IMR-90 (cell line): ENCODE measurements around the gene GPR183. TPM values are rescaled to one million over a fixed set of nuclear protein-coding genes. Genes with fewer than 3 reads are reported as not detected.

Experiments used
- ATAC-seq: fragments of 200-7000 bp; cut with Tn5 transposase; 2 replicates; pipeline ENCODE4 v1.9.1; 2020; ENCODE audit warnings: low read depth, mild to moderate bottlenecking, moderate library complexity
- BruUV-seq: library from RNA; stranded (reverse); fragments of 400-500 nt; replicated peaks from 2 replicates; lab custom pipeline; 2021; lab: Mats Ljungman, UMichigan
- CTCF ChIA-PET: fragments of 300-600 bp; formaldehyde crosslinking; extraction: SDS; loops from one replicate; lab custom pipeline; 2021; ENCODE audit warnings: antibody characterized with exemption; lab: Yijun Ruan, JAX
- POLR2A ChIA-PET: fragments of 300-600 bp; sonication (Branson Sonifier 250); formaldehyde crosslinking; loops from one replicate; lab custom pipeline; 2022; ENCODE audit warnings: antibody characterized with exemption; ENCODE audit not compliant: unreplicated experiment; lab: Charles Lee
- DNase-seq: peaks from one replicate; pipeline ENCODE4 v3.0.0; 2013
- H2AFZ ChIP-seq: replicated peaks from 2 replicates; pipeline ENCODE3; 2013; ENCODE audit warnings: low read length, mild to moderate bottlenecking; ENCODE audit not compliant: poor library complexity
- H2AK5ac ChIP-seq: 2 replicates; pipeline ENCODE4 v1.6.1; 2013; ENCODE audit warnings: low read depth, low read length, inconsistent platforms
- H2AK9ac ChIP-seq: replicated peaks from 2 replicates; pipeline ENCODE3; 2013; ENCODE audit warnings: mild to moderate bottlenecking, low read depth, low read length, moderate library complexity; ENCODE audit not compliant: poor library complexity
- H2BK120ac ChIP-seq: 2 replicates; pipeline ENCODE4 v1.6.1; 2013; ENCODE audit warnings: low read depth, low read length, inconsistent platforms
- H2BK15ac ChIP-seq: 3 replicates; pipeline ENCODE4 v1.6.1; 2013; ENCODE audit warnings: low read depth, low read length, inconsistent platforms
- H2BK20ac ChIP-seq: 2 replicates; pipeline ENCODE4 v1.6.1; 2013; ENCODE audit warnings: low read depth, mild to moderate bottlenecking, inconsistent platforms, low read length, moderate library complexity
- H2BK5ac ChIP-seq: 2 replicates; pipeline ENCODE4 v1.6.1; 2013; ENCODE audit warnings: mild to moderate bottlenecking, low read depth, low read length, inconsistent platforms; ENCODE audit not compliant: poor library complexity, severe bottlenecking
- H3K14ac ChIP-seq: replicated peaks from 2 replicates; pipeline ENCODE4 v1.6.1; 2013; ENCODE audit warnings: low read depth, low read length, inconsistent platforms
- H3K18ac ChIP-seq: 2 replicates; pipeline ENCODE4 v1.6.1; 2013; ENCODE audit warnings: low read depth, low read length, control low read depth
- H3K23ac ChIP-seq: 2 replicates; pipeline ENCODE4 v1.6.1; 2013; ENCODE audit warnings: low read depth, low read length, inconsistent platforms
- H3K27ac ChIP-seq: 2 replicates; pipeline ENCODE4 v1.5.1; 2013; ENCODE audit warnings: mild to moderate bottlenecking, control low read depth, low read length; ENCODE audit not compliant: insufficient read depth
- H3K27me3 ChIP-seq: 2 replicates; pipeline ENCODE4 v1.6.1; 2013; ENCODE audit warnings: low read length; ENCODE audit not compliant: control insufficient read depth, insufficient read depth
- H3K36me3 ChIP-seq: 2 replicates; pipeline ENCODE4 v1.6.1; 2013; ENCODE audit warnings: low read length, mixed read lengths; ENCODE audit not compliant: control insufficient read depth, insufficient read depth
- H3K4ac ChIP-seq: 2 replicates; pipeline ENCODE4 v1.6.1; 2013; ENCODE audit warnings: low read depth, low read length, inconsistent platforms
- H3K4me1 ChIP-seq: 2 replicates; pipeline ENCODE4 v1.6.1; 2013; ENCODE audit warnings: low read length, mixed read lengths; ENCODE audit not compliant: control insufficient read depth, insufficient read depth
- H3K4me2 ChIP-seq: 2 replicates; pipeline ENCODE4 v1.6.1; 2013; ENCODE audit warnings: low read depth, mild to moderate bottlenecking, control low read depth, low read length, moderate library complexity
- H3K4me3 ChIP-seq: 2 replicates; pipeline ENCODE4 v1.5.1; 2013; ENCODE audit warnings: low read depth, mild to moderate bottlenecking, control low read depth, low read length, moderate library complexity; ENCODE audit not compliant: insufficient read depth
- H3K56ac ChIP-seq: 2 replicates; pipeline ENCODE4 v1.6.1; 2013; ENCODE audit warnings: low read length, inconsistent platforms; ENCODE audit not compliant: insufficient read depth; ENCODE audit errors: extremely low read depth
- H3K79me1 ChIP-seq, 2 experiments: 2 replicates each; pipeline ENCODE4 v1.6.1; 2013; ENCODE audit warnings: low read length in 2 of 2, inconsistent platforms in 1 of 2, low read depth in 1 of 2
- H3K9ac ChIP-seq: 2 replicates; pipeline ENCODE4 v1.6.1; 2013; ENCODE audit warnings: low read depth, low read length, control low read depth
- H3K9me1 ChIP-seq: 2 replicates; pipeline ENCODE4 v1.6.1; 2013; ENCODE audit warnings: low read length, inconsistent platforms; ENCODE audit not compliant: insufficient read depth
- H3K9me3 ChIP-seq: 2 replicates; pipeline ENCODE4 v1.6.1; 2013; ENCODE audit warnings: low read length; ENCODE audit not compliant: control insufficient read depth, insufficient read depth
- H4K20me1 ChIP-seq: 2 replicates; pipeline ENCODE4 v1.6.1; 2013; ENCODE audit warnings: low read length, inconsistent platforms; ENCODE audit not compliant: insufficient read depth
- H4K5ac ChIP-seq: 2 replicates; pipeline ENCODE4 v1.6.1; 2013; ENCODE audit warnings: mild to moderate bottlenecking, low read depth, low read length, control low read depth
- H4K8ac ChIP-seq, 2 experiments: 2 replicates each; pipeline ENCODE4 v1.6.1; 2013; ENCODE audit warnings: low read depth in 2 of 2, low read length in 2 of 2, control low read depth in 1 of 2, inconsistent platforms in 1 of 2
- H4K91ac ChIP-seq: 2 replicates; pipeline ENCODE4 v1.6.1; 2013; ENCODE audit warnings: low read depth, low read length, inconsistent platforms; ENCODE audit not compliant: insufficient read depth
- CEBPB ChIP-seq: IDR thresholded peaks from 2 replicates; pipeline ENCODE4 v1.6.1; 2012; ENCODE audit warnings: low read depth, low read length, improper control_type of control experiment
- FOS ChIP-seq: fragments of 150-350 bp; IDR thresholded peaks from 2 replicates; pipeline ENCODE4 v1.6.1; 2016; ENCODE audit warnings: low read depth, low read length
- MAZ ChIP-seq: IDR thresholded peaks from 2 replicates; pipeline ENCODE4 v1.6.1; 2012; ENCODE audit warnings: low read depth, mild to moderate bottlenecking, low read length, improper control_type of control experiment, moderate library complexity, borderline replicate concordance
- MXI1 ChIP-seq: IDR thresholded peaks from 2 replicates; pipeline ENCODE4 v1.6.1; 2012; ENCODE audit warnings: low read depth, mild to moderate bottlenecking, low read length, moderate library complexity, borderline replicate concordance
- NFE2L2 ChIP-seq: fragments of 150-350 bp; IDR thresholded peaks from 2 replicates; pipeline ENCODE4 v1.6.1; 2016; ENCODE audit warnings: low read depth, mild to moderate bottlenecking, low read length
- RCOR1 ChIP-seq: IDR thresholded peaks from 2 replicates; pipeline ENCODE4 v1.6.1; 2012; ENCODE audit warnings: mild to moderate bottlenecking, low read length, improper control_type of control experiment; ENCODE audit not compliant: insufficient replicate concordance
- RFX5 ChIP-seq: IDR thresholded peaks from 2 replicates; pipeline ENCODE4 v1.8.0; 2012; ENCODE audit warnings: low read depth, mild to moderate bottlenecking, low read length, moderate library complexity
- dilution Hi-C: fragments of 300-500 bp; cut with HindIII; formaldehyde crosslinking; loops from one replicate; pipeline ENCODE4 v1.14.3; 2018; ENCODE audit warnings: low sequenced_read_pairs; ENCODE audit not compliant: unreplicated experiment
- in situ Hi-C: fragments of 300-500 bp; cut with MboI; formaldehyde crosslinking; loops from 3 replicates; pipeline ENCODE4 v1.14.3; 2019; ENCODE audit warnings: low sequenced_read_pairs, inconsistent platforms, mixed read lengths
- intact Hi-C: fragments of 100-400 bp; cut with micrococcal nuclease; formaldehyde crosslinking; loops from 2 replicates; pipeline ENCODE4 v1.10.0; 2022
- polyA plus RNA-seq, 3 experiments: library from polyadenylated mRNA; depleted of rRNA; stranded (reverse); fragments of >200 nt; gene quantifications; 2 replicates each; pipeline ENCODE4 v1.2.3, GENCODE V29; 2012; ENCODE audit warnings: low replicate concordance in 1 of 3
- total RNA-seq: library from RNA; depleted of rRNA; stranded (reverse); fragments of >200 nt; gene quantifications from 2 replicates; pipeline ENCODE4 v1.2.3, GENCODE V29; 2012
- TF ChIP-seq, protein P1 (sequence below): fragments of 150-350 bp; IDR thresholded peaks from 2 replicates; pipeline ENCODE4 v1.6.1; 2017; ENCODE audit warnings: mild to moderate bottlenecking, antibody characterized with exemption, low read length, low read depth

GPR183 gene
- total and polyA plus RNA-seq, 2 of the 4 experiments (the other 2 are of a cell fraction): 0.18 to 0.31 TPM

DNA sequence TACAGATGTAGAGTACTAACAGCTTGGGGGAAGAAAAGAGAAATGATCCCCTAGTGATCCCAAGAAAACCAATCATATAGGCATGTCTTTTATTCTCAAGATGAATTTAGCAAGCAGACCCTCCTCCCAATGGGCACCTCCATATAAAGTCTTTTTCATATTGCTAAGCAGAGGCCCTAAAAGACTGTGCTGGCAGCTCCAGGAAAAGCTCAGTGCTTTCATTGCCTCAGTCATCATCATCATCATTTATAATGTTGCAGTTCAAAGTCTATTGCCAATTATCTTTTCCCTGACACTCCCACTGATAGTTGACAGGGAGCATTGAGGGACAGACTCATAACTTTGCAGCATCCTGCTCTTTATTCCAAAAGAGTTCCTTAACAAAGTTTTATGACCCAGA lies 13.0 kb downstream of the GPR183 start:
- H4K20me1 ChIP-seq: peaks cover 3% of the 10 kb centered on the region; the same call in 1 of the 2 replicates
- H3K4me1 ChIP-seq: no peaks in the 10 kb centered on the region
- no peak overlapping the region for H3K18ac ChIP-seq
- H3K79me1 ChIP-seq: peaks cover 6 to 10% of the 10 kb centered on the region in 2 experiments; a peak in 3 of 4 replicates
- H3K4me3 ChIP-seq: no peak overlapping the region
- H2AFZ ChIP-seq: no peak overlapping the region
- no peak overlapping the region for H2BK20ac ChIP-seq
- ATAC-seq (no peak), DNase-seq (no peak)
- no peaks in the 10 kb centered on the region for H3K27me3 ChIP-seq
- H3K4me2 ChIP-seq: no peak overlapping the region
- TF ChIP-seq FOS (no peak), RCOR1 (no peak), MAZ (no peak), MXI1 (no peak), CEBPB (no peak), RFX5 (no peak), NFE2L2 (no peak)
- TF ChIP-seq, protein P1, sequence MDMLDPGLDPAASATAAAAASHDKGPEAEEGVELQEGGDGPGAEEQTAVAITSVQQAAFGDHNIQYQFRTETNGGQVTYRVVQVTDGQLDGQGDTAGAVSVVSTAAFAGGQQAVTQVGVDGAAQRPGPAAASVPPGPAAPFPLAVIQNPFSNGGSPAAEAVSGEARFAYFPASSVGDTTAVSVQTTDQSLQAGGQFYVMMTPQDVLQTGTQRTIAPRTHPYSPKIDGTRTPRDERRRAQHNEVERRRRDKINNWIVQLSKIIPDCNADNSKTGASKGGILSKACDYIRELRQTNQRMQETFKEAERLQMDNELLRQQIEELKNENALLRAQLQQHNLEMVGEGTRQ: no peak
- dilution Hi-C loops: no loop called here
- no peak overlapping the region for H3K23ac ChIP-seq
- H2BK120ac ChIP-seq: no peak overlapping the region
- H3K4ac ChIP-seq: no peak overlapping the region
- no peak overlapping the region for H3K9ac ChIP-seq
- intact Hi-C loops: no loop called here
- H2AK9ac ChIP-seq: no peak overlapping the region
- no peak overlapping the region for H3K27ac ChIP-seq
- no peak overlapping the region for H4K8ac ChIP-seq
- H2BK5ac ChIP-seq: no peak overlapping the region
- no peaks in the 10 kb centered on the region; the same call in 1 of the 2 replicates for H3K36me3 ChIP-seq
- no peak overlapping the region for H3K56ac ChIP-seq
- H2BK15ac ChIP-seq: no peak overlapping the region
- no peak overlapping the region for H4K5ac ChIP-seq
- H3K9me1 ChIP-seq: peaks cover 4% of the 10 kb centered on the region; the same call in 1 of the 2 replicates
- no peak overlapping the region for H2AK5ac ChIP-seq
- H4K91ac ChIP-seq: no peak overlapping the region
- ChIA-PET CTCF (no interaction called here), POLR2A (no interaction called here)
- no TSS peak for BruUV-seq
- no peaks in the 10 kb centered on the region for H3K9me3 ChIP-seq
- H3K14ac ChIP-seq: no peak overlapping the region
- in situ Hi-C loops: no loop called here
